GM19438 (cell line): ENCODE measurements around the gene RSPH1.
A peak's percentile ranks its signal among the peaks of the same experiment; 100 is the strongest.

ENCODE experiments used
- ATAC-seq: cut with Tn5 transposase; IDR thresholded peaks from one replicate; pipeline ENCODE4 v1.9.1; 2021; ENCODE audit warnings: low read depth; ENCODE audit not compliant: unreplicated experiment

The RSPH1 gene

DNA sequence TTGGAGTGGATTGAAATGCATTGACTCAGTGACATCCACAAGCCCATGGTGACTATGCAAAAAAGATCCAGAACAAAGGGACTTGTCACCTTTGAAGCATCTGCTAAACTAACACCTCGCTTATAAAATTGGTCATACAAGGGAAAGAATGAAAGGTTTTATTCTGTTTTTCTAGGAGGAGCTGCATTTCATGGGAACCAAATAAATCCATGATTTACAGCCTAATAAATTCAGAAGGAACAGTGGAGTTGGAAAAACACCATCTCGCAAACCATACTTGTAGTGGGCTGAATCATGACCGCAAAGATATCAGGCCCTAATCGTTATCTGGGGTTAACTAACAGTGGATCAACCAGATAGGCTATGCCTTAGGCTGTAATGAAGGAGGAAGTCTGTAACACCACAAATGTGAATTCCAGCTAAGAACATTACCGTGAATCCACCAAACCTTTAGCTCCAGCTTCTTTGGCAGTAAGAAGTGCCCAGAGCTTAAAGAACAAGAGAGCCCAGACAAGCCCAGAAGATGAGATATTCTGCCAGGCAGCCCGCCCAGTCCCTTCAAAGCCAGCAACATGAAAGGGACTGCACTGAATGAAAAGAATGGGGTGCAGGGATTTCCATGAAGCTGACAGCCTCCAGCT, 27.4 kb downstream of the RSPH1 start:
- no peak for ATAC-seq

DNA sequence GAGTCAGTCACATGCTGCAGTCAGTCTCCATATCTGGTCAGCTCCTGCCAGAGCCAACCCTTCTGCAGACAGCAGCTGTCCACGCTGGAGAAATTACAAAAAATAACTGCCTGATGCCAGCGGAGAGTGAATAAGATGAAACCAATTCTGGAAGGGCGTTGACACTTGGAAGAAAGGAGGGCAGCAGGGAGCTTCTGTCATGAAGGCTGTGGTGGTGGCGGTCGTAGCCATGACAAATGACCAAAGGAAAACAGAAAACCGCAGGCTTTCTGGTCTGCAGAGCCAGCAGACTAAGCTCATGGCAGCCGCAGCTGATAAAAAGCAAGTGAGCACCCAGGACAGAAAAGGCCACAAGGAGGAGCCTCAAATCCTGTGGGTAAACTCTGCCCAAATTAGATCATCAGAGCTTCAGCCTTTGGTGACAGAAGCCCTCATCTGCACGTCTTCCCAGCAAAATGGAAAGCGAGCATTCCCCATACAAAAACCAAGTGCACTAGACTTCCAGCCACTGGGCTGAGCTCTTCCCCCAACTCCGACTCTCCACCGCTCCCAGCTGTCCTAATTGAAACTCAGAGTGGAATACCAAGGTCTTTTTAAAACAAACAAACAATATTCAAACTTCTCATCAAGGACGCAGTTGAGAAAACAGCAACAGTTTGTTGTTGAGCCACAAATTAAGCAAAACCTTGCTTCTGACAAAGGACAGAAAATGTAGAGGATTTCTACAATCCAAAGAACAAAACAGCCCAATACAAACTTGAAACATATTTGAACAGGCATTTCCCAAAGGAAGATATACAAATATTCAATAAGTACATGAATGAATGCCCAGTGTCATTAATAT, 28.7 kb downstream of the RSPH1 start:
- ATAC-seq = no peak

DNA sequence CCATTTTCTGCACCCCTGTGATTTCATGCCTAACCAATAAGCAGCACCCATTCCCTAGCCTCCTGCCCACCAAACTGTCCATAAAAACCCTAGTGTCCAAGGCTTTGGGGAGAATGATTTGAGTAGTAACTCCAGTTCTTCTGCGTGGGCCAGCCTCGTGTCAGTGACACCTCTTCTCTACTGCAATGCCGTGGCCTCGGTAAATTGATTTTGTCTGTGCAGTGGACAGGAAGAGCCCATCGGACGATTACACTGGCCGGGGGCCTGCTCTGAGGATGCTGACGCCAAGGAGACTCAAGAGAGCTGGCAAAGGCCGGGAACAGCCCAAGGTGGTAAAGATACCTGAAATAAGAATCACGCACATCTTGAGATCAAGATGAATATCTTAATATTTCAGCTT, 29.3 kb downstream of the RSPH1 start:
- ATAC-seq = no peak

DNA sequence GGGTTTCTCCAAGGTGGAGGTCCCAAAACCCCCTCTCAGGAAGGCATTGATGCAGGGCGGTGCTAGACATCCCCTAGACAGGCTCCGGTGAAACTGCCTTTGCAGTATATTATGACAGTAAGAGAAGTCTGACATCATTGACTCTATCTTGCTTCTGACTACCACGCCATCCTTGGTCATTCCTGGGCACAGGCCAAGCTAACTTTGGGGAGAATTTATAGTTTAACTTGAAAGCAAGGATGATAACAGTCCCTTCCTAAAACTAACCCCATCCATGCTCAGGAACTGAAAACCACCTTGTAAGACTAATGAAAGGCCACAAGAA, 30.3 kb downstream of the RSPH1 start:
- ATAC-seq = no peak

DNA sequence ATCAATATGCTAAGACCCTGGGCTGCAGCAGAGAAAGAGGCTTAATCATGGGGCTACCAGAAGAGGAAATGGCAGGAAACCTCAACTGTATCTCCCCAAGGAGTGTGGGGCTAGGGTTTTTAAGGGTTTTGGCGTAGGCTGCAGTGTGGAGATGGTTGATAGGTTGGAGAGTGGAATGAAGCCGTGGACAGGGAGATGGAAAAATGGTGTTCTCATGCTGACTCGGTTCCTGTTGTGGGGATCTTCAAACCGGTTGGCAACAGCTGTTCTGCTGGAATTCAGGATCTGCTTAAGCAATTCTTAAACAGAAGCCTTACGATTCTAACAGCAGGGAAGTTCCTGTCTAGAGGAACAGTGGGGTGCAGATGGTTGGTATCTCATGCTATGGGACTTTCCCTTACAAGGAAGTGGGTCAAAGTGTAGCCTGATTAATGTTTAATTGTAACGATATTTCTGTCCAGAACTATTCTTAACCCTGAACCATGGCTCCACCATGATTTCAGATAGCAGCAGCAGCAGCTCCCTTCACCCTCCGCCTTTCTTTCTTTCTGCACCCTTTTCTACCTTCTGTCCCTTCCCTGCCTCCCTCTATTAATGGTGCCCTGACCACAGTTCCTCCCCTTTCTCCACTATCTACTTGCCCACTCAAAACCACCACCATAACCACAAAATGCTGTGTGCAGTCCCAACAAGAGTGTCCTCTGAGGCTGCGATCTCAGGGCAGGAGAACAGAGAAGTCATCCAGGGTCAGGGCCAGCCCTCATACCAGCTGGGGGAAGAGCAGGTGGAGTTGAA, 30.8 kb downstream of the RSPH1 start:
- ATAC-seq = no peak

DNA sequence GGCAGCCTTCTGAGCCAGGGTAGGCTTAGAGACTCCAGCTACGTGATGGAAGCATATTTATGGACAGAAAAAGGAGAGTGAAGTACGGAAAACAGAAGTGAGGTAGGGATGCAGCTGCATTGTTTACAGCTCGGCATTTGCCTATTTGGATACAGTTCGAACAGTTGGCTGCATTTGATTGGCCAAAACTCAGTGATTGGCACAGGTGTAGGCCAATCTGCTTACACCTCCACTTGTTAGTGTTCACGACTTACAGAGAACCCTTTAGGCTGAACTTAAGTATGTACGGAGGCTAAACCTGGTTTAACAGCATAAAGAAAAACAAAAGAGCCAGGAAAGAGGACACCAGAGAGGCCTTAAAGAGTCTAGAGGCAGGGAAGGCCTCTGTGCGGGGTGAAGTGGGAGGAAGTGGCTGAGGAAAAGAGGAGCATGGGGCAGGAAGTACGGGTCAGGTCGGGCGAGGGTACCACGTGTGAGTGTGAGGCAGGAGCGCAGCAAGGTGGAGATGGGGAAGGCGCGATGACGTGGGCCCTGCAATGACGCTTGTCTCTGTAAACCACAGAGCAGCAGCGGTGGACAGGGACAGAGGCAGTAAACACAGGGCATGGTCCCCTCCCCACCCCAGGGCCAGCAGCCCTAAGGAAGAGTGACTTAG, 32.0 kb downstream of the RSPH1 start:
- ATAC-seq = no peak

DNA sequence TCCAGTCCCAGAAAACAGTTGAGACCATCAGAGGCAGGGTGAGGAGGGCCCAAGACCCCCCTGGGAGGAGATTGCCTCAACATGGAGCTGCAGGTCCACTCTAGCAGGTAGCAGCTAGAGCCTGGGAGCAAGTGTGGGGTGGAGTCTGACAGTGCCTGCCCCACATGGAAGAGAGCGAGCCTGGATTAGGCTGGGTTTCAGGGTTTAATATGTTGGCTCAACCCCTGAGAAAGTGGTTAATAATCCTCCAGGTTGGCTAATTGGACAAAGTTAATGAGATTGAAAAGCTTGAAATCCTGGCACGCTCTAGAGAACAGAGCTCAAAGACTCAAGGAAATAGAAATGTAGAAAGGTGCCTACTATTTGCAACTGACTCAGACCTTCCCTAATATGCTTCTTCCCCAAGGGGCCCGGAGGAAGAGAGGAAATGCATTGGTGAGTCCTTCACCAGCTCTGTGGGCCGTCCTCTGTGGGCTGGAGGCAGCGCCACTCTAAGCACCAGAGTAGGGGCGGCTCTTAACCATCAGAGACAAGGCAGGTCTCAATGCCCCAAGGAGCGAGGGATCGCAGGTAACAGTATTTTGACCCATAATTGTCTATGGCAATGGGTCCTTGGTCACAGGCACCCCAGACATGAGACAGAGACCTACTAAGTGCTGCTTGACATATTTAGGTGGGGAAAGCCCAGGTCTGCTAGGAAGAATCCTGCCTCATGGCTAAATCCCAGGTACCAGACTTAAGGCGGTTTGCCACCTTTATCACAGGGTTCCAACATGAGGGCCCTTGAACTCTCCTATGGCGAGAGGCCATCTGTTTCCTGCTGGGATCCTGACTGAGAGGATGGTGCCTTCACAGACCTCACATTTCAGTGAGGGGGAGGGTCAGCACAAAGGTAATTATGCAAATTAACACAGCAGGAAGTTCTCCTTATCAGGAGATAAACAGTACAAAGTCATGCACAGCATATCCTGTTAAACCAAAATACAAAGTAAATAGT, 33.8 kb downstream of the RSPH1 start:
- ATAC-seq = no peak

DNA sequence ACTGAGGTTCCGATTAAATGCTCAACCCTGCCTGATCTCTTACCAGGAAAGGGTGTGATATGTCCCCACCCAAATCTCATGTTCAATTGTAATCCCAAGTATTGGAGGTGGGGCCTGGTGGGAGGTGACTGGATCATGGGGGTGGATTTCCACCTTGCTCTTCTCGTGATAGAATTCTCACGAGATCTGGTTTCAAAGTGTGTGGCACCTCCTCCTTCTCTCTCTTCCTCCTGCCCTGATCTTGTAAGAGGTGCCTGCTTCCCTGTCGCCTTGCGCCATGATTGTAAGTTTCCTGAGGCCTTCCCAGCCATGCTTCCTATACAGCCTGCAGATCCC, 34.9 kb downstream of the RSPH1 start:
- no peak for ATAC-seq

DNA sequence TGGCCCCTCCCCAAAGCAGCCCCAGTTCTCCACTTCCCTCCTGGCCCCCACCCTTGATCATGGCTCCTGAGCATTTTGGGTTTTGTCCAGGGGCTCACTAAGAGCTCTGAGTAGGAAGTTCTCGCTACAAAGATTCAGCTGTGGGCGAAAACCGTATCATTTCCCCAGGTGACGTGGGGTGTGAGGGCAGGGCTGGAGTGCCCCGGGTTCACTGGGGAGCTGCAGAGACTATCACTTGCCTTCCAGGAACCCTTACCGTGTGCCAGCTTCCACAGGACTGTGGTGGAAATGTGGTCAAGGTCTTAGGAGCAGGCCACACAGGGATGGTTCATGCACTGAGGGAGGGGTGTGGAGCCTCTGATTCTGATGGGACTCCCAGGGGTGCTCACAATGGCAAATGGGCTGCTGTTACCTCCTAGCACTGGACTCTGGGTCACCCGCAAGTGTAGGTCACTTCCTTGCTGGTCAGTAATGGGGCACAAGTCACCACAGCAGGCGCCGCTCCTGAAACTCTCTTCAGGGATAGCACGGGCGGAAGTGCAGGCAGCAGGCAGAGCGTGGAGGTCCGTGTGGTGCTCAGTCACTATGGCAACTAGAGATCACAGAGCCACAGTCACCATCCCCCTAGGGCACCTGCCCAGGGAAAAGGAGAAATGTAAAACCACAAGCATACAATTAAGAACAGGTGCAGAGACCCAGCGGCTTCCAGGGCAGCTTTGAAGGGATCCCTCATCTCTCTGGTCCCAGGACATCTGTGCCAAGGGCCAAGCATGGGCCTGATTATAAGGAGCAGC, 35.4 kb downstream of the RSPH1 start:
- peak; percentile 51 for ATAC-seq

DNA sequence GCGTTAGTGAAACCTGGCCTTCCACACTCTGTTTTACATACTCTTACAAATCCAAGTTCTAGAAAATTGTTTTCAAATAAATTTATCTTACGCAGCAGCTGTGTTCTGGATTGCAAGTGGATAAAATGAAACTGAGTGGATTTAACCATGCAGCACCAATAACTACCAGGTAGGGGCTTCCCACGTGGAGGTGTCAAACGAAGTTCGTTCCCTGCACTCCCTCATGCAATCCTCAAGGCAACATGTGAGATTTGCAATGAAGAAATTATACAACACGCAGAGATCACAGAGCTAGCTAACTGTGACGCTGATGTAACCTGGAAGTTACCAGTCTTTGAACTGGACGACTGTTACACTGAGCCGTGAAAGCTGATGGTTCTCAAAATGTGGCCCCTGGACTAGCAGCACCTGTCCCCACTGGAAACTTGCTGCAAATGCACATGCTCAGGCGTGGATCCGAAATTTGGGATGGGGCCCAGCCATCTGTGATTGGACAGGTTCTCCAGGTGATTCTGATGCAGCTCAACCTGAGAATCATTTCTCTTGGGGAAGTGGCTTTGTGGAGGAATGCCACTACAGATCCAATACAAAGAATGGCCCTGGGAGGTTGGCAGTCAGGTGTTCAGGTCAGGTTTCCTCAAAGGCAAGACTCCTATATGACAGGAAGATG, 36.3 kb downstream of the RSPH1 start:
- no peak for ATAC-seq

DNA sequence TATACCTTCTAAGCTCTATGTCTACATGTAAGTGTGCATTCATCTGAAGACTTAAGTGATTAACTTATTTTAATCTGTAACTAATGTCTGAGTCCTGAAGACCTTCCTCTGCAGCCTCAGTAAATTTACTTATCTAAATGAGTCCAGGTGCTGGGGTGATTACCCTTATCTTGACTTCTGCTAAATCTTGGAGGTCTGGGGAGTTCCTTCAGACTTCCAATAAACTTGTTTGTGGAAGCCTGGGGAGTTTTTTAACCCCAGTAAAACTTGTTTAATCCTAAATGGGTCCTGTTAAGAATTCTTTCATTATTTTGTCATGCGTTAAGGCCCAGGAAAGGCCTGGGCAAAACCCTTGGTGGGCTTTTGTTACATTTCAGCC, 37.0 kb downstream of the RSPH1 start:
- ATAC-seq = no peak

DNA sequence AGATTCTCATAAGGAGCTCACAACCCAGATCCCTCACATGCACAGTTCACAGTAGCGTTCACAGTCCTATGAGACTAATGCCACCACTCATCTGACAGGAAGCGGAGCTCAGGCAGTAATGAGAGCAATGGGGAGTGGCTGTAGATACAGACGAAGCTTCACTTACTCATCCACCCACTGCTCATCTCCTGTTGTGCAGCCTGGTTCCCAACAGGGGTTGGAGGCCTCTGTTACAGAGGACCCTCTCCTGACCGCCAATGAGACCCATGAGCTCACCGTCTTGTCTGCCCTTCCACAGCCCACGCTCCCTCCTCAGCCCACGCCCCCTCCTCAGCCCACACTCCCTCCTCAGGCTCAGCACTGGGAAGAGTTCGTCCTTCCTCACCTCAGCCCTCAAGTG, 39.6 kb downstream of the RSPH1 start:
- no peak for ATAC-seq

DNA sequence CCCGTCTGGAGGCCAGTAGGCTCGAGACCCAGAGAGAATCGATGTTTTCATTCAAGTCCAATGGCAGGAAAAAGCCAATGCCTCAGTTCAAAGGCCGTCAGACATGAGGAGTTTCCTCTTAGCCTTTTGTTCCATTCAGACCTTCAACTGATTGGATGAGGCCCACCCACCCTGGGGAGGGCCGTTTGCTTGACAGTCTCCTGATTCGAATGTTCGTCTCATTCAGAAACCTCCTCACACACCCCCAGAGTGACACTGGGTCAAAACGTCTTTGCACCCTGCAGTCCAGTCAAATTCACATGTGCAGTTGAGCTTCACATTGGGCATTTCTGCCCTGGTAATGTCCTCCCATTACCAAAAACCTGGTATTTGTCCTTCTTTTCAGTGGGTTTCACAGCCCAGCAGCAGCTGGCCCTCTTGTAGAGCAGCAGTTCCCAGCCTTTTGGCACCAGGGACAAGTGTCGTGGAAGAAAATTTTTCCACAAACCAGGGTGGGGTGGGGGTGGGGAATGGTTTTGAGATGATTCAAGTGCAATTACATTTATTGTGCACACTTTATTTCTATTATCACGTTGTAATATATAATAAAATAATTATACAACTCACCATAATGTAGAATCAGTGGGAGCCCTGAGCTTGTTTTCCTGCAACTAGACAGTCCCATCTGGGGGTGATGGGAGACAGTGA, 40.1 kb downstream of the RSPH1 start:
- ATAC-seq = no peak

DNA sequence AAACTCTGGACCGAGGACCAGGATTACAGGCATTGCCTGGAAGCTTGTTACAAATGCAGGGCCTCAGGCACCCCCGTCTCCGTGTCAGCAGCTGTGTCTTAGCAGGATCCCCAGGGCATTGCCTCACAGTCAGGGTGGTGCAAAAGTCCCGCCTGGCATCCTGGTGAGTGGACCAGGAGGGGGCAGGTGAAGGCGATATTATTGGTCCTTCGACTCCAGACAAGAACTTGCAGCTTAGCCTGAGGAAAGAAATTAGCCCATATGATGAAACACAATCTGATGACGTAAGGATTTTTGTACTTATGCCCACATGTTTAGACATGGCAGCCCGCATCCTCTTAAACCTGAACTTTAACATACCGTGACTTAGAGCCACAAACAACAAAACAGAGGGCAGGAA, 40.8 kb downstream of the RSPH1 start:
- no peak for ATAC-seq

DNA sequence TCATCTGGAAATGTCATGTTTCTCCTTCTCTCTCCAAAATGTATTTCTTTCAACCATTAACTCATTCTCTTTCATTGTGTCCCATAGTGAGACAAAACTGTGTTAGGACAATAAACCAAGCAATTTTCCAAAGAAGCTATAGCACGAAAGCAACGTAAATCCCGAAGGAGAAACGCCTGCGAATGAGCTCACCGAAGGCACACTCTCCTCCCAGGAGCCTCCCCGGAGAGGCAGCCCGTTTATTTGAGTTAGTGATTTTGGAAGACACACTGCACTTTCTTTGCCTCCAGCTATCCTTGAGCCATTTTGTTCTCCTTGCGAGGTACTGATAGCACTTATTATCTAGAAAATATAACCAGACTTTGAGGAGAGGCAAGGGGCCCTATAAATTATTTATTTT, 41.2 kb downstream of the RSPH1 start:
- no peak for ATAC-seq

DNA sequence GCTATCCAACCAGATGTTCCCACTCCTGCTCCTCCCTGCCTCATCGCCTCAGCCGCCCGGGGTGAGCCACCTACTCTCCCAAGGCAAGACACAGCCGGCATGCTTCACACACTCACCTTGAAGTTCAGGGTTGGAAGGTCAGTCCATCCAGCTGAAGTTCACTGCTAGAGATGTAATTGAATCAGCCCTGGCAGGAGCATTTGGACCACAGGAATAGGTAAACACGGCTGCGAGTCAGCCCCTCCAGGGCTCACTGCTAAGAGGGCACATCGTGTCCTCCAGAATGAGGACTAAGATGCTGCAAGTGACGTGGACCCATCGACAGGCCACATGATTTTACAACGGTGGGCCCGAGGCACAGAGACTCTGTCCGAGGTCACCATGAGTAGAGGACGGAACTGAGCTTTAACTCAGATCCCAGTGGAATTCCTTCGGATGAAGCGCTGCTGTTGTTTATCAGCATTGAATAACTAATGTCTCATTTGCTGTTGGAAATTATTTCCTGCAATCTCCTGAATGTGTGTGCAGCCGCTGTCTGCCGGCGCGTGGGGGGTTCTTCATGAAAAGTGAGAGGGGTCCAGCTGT, 41.9 kb downstream of the RSPH1 start:
- ATAC-seq = no peak

DNA sequence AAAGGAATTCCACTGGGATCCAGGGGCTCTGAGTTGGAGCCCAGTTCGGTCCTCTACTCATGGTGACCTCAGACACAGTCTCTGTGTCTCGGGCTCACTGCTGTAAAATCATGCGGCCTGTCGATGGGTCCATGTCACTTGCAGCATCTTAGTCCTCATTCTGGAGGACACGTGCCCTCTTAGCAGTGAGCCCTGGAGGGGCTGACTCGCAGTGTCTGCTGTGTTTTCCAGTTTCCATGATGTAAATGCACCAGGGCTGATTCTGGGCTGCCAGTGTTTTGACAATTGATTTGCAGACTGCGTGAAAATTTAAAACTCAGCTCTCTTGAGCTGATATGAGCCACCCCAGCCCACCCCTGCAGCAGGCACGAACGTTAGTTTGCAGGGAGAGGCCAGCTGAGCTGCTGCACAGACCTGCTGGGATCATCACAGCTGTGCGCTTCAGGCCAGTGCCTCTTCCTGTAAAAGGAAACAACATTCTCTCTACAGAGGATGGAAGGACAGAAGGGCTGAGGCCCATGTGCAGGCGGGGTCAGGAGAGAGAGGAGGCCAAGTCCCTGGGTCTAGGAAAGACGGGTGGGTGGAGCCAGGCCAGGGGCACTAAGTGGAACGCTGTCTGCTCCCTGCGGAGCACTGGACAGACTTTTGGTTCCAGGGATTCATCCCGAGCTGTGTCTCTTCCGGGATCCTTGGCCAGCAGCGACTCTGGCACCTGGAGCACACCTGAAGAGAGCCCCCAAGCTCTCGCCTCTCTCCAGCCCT, 42.6 kb downstream of the RSPH1 start:
- no peak for ATAC-seq
